ENCODE results near the gene PBX3.
"Not testable (repeated sequence)": the region's sequence is repeated elsewhere in the genome, so short reads cannot be mapped to it uniquely, and the experiment has no call there.

The PBX3 gene

GRCh38 chr9:125779220-125779565, 32.0 kb downstream of the PBX3 start:
- DNase-seq = not testable (repeated sequence)

GRCh38 chr9:125782718-125783117, 35.5 kb downstream of the PBX3 start:
- DNase-seq = no peak

- DNase-seq = no peak
Observed at GRCh38 chr9:125784286-125785049, 37.3 kb downstream of the PBX3 start.

- DNase-seq = no peak
Observed at GRCh38 chr9:125785248-125785751, 38.1 kb downstream of the PBX3 start.

GRCh38 chr9:125787715-125788114, 40.5 kb downstream of the PBX3 start:
- no peak for DNase-seq

- DNase-seq = no peak
Observed at GRCh38 chr9:125789196-125789595, 42.0 kb downstream of the PBX3 start.

GRCh38 chr9:125794708-125795107, 47.5 kb downstream of the PBX3 start:
- no peak for DNase-seq

GRCh38 chr9:125795970-125796596, 48.9 kb downstream of the PBX3 start:
- no peak for DNase-seq

GRCh38 chr9:125797930-125798329, 50.8 kb downstream of the PBX3 start:
- DNase-seq = no peak

- DNase-seq = no peak
Observed at GRCh38 chr9:125803526-125803925, 56.4 kb downstream of the PBX3 start.

GRCh38 chr9:125805057-125805456, 57.9 kb downstream of the PBX3 start:
- no peak for DNase-seq

- DNase-seq = no peak
Observed at GRCh38 chr9:125805586-125805985, 58.4 kb downstream of the PBX3 start.

GRCh38 chr9:125807079-125807478, 59.9 kb downstream of the PBX3 start:
- no peak for DNase-seq

- no peak for DNase-seq
Observed at GRCh38 chr9:125810161-125810560, 63.0 kb downstream of the PBX3 start.

GRCh38 chr9:125811002-125811401, 63.8 kb downstream of the PBX3 start:
- DNase-seq = no peak

GRCh38 chr9:125812403-125812802, 65.2 kb downstream of the PBX3 start:
- no peak for DNase-seq

GRCh38 chr9:125815568-125815967, 68.4 kb downstream of the PBX3 start:
- no peak for DNase-seq

- DNase-seq = no peak
Observed at GRCh38 chr9:125816321-125816720, 69.1 kb downstream of the PBX3 start.

- no peak for DNase-seq
Observed at GRCh38 chr9:125820100-125820804, 73.1 kb downstream of the PBX3 start.

GRCh38 chr9:125821078-125821477, 73.9 kb downstream of the PBX3 start:
- DNase-seq = no peak

GRCh38 chr9:125822160-125822559, 75.0 kb downstream of the PBX3 start:
- DNase-seq = no peak

- DNase-seq = no peak
Observed at GRCh38 chr9:125822902-125823301, 75.7 kb downstream of the PBX3 start.

- not testable (repeated sequence) for DNase-seq
Observed at GRCh38 chr9:125823874-125824406, 76.8 kb downstream of the PBX3 start.

- DNase-seq = no peak
Observed at GRCh38 chr9:125825762-125826161, 78.6 kb downstream of the PBX3 start.
